Measurements from ENCODE around the gene POLR3G.

Gene POLR3G

DNA sequence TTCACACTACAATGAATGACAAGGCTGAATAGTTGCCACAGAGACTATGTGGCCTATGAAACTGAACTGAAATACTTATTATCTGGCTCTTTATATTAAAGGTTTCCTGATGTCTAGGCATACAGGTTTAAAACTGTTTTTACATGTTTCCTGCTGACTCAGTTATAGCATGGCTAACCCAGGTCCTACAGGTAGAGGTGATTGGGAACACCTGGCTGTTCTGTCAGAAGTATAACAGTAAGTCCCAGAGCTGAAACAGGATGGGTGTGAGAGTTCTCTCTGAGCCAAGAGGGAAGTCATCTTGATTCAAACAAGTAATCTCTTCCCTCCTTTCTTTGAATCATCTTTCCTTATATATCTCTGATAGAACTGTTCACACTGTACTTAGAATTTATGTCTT is 79.0 kb downstream of the POLR3G start:
- DNase-seq (ENCODE audit: low read depth): no peak

DNA sequence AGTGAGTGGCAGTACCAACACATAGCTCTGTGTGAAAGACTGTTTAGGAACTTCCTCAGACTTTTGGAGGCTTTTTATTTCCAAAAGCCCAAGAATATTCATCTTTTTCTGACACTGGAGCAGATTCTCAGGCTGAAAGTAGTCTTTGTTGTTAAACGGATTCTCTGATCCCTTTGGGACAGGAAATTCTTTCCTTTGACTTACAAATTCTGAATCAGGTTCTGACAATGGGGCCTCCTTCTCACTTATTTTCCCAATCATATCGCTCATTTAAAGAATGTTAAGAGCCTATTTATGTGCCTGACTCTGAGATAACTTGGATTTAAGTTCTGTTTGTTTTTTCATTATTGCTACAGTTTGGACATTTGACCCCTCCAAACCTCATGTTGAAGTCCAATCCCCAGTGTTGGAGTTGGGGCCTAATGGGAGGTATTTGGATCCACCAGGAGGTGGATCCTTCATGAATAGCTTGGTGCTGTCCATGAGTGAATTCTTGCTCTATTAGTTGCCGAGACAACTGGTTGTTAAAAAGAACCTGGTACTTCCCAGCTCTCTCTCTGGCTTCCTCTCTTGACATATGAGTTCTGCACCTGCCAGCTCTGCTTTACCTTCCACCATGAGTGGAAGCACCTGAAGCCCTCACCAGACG is 79.8 kb downstream of the POLR3G start:
- DNase-seq (ENCODE audit: low read depth): no peak

GRCh38 chr5:90555666-90556065 is 81.0 kb downstream of the POLR3G start:
- no peak for DNase-seq (ENCODE audit: low read depth)

GRCh38 chr5:90557391-90557790 is 82.7 kb downstream of the POLR3G start:
- no peak for DNase-seq (ENCODE audit: low read depth)

- no peak for DNase-seq (ENCODE audit: low read depth)
Measured at GRCh38 chr5:90557871-90558270, 83.2 kb downstream of the POLR3G start.

- DNase-seq (ENCODE audit: low read depth): no peak
Measured at GRCh38 chr5:90558344-90559192, 83.9 kb downstream of the POLR3G start, which contains the start of gene ADGRV1. TSS of gene ADGRV1 (plus strand) at chr5:90558797. CDS start at chr5:90558896, 99 bp downstream.

GRCh38 chr5:90560771-90561170 is 86.1 kb downstream of the POLR3G start:
- DNase-seq (ENCODE audit: low read depth): no peak

DNA sequence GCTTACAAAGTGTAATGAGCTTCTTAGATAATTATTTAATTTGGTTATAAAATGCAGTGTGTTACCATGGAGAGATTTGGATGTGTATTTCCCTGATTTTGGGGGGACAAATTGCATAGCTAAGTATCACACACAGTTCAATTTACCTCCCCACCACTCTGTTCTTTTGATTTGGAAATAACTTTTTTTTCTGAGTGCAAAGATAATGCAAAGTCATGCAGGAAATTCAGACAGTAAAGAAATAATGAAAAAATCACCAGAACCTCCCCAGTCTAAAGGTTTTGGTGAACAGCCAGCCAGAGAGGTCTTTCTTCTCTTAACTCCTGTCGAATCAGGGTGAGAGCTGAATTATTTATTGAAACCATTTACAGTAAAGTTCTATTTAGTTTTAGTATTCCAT is 87.1 kb downstream of the POLR3G start:
- DNase-seq (ENCODE audit: low read depth): no peak

GRCh38 chr5:90562341-90562740 is 87.7 kb downstream of the POLR3G start:
- DNase-seq (ENCODE audit: low read depth): no peak

DNA sequence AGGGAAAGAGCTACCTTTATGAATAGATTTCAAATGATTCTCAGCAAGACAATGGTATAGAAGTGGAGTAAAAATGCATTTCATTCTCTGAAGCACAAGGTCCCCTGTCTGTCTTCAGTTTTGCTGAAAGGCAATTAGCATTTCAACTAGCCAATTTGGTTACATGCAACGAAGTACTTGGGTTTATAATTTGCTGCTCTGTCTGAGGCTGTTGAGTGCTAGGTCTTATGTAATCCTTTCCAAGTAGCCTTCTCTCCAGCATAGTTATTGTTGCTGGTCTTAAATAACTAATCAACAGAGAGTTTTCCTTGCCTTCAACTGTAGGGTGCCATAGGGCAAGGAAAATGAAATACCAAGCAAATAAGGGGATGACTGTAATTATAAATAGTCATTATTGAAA is 88.4 kb downstream of the POLR3G start:
- no peak for DNase-seq (ENCODE audit: low read depth)

All from stimulated activated CD4-positive, alpha-beta T cell treated with anti-CD3 and anti-CD28 coated beads, Interleukin-2, amount 100 ng/mL, for 4 hours (primary cell).